Caco-2 (cell line): ENCODE data around the gene NTN4. TPM values are rescaled to one million over a fixed set of nuclear protein-coding genes. Genes with fewer than 3 reads are reported as not detected.
"Not testable (repeated sequence)": the region's sequence is repeated elsewhere in the genome, so short reads cannot be mapped to it uniquely, and the experiment has no call there.

ENCODE experiments used
- BruUV-seq: library from RNA; stranded (reverse); fragments of 400-500 nt; replicated peaks from 2 replicates; lab custom pipeline; 2021; lab: Mats Ljungman, UMichigan
- CTCF ChIA-PET: fragments of 300-600 bp; sonication (Branson Sonifier 250); formaldehyde crosslinking; loops from one replicate; lab custom pipeline; 2022; ENCODE audit warnings: antibody characterized with exemption; lab: Charles Lee
- POLR2A ChIA-PET: fragments of 300-600 bp; sonication (Branson Sonifier 250); formaldehyde crosslinking; loops from one replicate; lab custom pipeline; 2022; ENCODE audit warnings: antibody characterized with exemption; lab: Charles Lee
- DNase-seq, 2 experiments: peaks; one replicate each; pipeline versions ENCODE4 v3.0.0 to v3.0.0-alpha.2; 2020 to 2022
- H3K27me3 ChIP-seq: replicated peaks from 2 replicates; pipeline ENCODE4 v1.6.0; 2011; ENCODE audit warnings: low read length; ENCODE audit not compliant: control insufficient read depth, insufficient read depth
- H3K36me3 ChIP-seq: 2 replicates; pipeline ENCODE4 v1.5.1; 2011; ENCODE audit warnings: low read length; ENCODE audit not compliant: control insufficient read depth, insufficient read depth
- H3K4me1 ChIP-seq: fragments of 250-450 bp; sonication (Bioruptor Pico); 2 replicates; pipeline ENCODE4 v1.5.1; 2020; ENCODE audit warnings: mild to moderate bottlenecking
- H3K4me3 ChIP-seq: 2 replicates; pipeline ENCODE4 v1.5.1; 2011; ENCODE audit warnings: low read depth, mild to moderate bottlenecking, control low read depth, low read length
- H3K9me3 ChIP-seq: fragments of 250-450 bp; sonication (Bioruptor Pico); 2 replicates; pipeline ENCODE4 v1.5.1; 2020; ENCODE audit warnings: mild to moderate bottlenecking, moderate library complexity
- H3K27ac Mint-ChIP-seq: one replicate; pipeline ENCODE4 v1.8.0; 2022; ENCODE audit warnings: mixed read lengths; ENCODE audit not compliant: unreplicated experiment
- H3K27me3 Mint-ChIP-seq: one replicate; pipeline ENCODE4 v1.8.0; 2022; ENCODE audit warnings: mixed read lengths; ENCODE audit not compliant: insufficient read depth, unreplicated experiment
- H3K36me3 Mint-ChIP-seq: one replicate; pipeline ENCODE4 v1.8.0; 2022; ENCODE audit warnings: mild to moderate bottlenecking, mixed read lengths; ENCODE audit not compliant: insufficient read depth, unreplicated experiment
- H3K4me1 Mint-ChIP-seq: one replicate; pipeline ENCODE4 v1.8.0; 2022; ENCODE audit warnings: low read depth, mixed read lengths; ENCODE audit not compliant: unreplicated experiment
- H3K4me3 Mint-ChIP-seq: one replicate; pipeline ENCODE4 v1.8.0; 2022; ENCODE audit warnings: mild to moderate bottlenecking, moderate library complexity, mixed read lengths; ENCODE audit not compliant: unreplicated experiment
- H3K9me3 Mint-ChIP-seq: one replicate; pipeline ENCODE4 v1.8.0; 2022; ENCODE audit warnings: mixed read lengths; ENCODE audit not compliant: unreplicated experiment
- intact Hi-C: fragments of 100-400 bp; cut with micrococcal nuclease; formaldehyde crosslinking; loops from one replicate; pipeline ENCODE4 v1.10.0; 2022; ENCODE audit not compliant: unreplicated experiment
- total RNA-seq: library from RNA; stranded (reverse); gene quantifications from 2 replicates; pipeline ENCODE4 v1.2.3, GENCODE V29; 2022
- TF ChIP-seq, protein P1 (sequence below), 2 experiments: fragments of 200-600 bp in 1 of 2; IDR thresholded peaks; 1 replicate in 1 of 2; 2 replicates in 1 of 2; pipeline versions ENCODE4 v1.5.1 to v1.8.0; 2011 to 2022; ENCODE audit warnings: antibody characterized with exemption in 1 of 2, control low read depth in 1 of 2, inconsistent platforms in 1 of 2, low read depth in 1 of 2, low read length in 1 of 2, mild to moderate bottlenecking in 1 of 2, moderate library complexity in 1 of 2; ENCODE audit not compliant: insufficient read depth in 1 of 2, severe bottlenecking in 1 of 2, unreplicated experiment in 1 of 2

NTN4 gene
- total RNA-seq, 1 experiment from 2014 or later, result 54.1 TPM

GRCh38 chr12:95784286-95784685, 6.3 kb downstream of the NTN4 start:
- H3K36me3 ChIP-seq, result no peaks in the 10 kb centered on the region; the same call in 1 of the 2 replicates
- CTCF ChIA-PET, result no interaction called here
- H3K4me1 Mint-ChIP-seq, result no peaks in the 10 kb centered on the region

GRCh38 chr12:95775466-95775865, 15.1 kb downstream of the NTN4 start:
- Mint-ChIP-seq H3K36me3 (peaks cover 85% of the 10 kb centered on the region), H3K4me1 (peaks cover 25% of the 10 kb centered on the region), H3K9me3 (peaks cover 23% of the 10 kb centered on the region)
- CTCF ChIA-PET, H3K4me3 ChIP-seq, H3K27me3 ChIP-seq, H3K27me3 Mint-ChIP-seq, DNase-seq, intact Hi-C loops, H3K4me3 Mint-ChIP-seq, H3K36me3 ChIP-seq, BruUV-seq, H3K27ac Mint-ChIP-seq, POLR2A ChIA-PET: not testable (repeated sequence)
- Histone ChIP-seq H3K9me3 (peaks cover 14% of the 10 kb centered on the region), H3K4me1 (peaks cover 29% of the 10 kb centered on the region)

More at GRCh38 chr12:95784286-95784685, 6.3 kb downstream of the NTN4 start:
- no TSS peak for BruUV-seq
- intact Hi-C loops, result no loop called here
- Histone ChIP-seq H3K4me3 (no peak overlapping the region), H3K4me1 (peaks cover 33% of the 10 kb centered on the region), H3K27me3 (no peaks in the 10 kb centered on the region), H3K9me3 (no peaks in the 10 kb centered on the region)
- no peak for DNase-seq
- no peaks in the 10 kb centered on the region for H3K27me3 Mint-ChIP-seq
- H3K36me3 Mint-ChIP-seq, result peaks cover 58% of the 10 kb centered on the region
- no peak overlapping the region for H3K27ac Mint-ChIP-seq
- POLR2A ChIA-PET, result no interaction called here
- H3K9me3 Mint-ChIP-seq, result peaks cover 8% of the 10 kb centered on the region
- TF ChIP-seq, protein P1, sequence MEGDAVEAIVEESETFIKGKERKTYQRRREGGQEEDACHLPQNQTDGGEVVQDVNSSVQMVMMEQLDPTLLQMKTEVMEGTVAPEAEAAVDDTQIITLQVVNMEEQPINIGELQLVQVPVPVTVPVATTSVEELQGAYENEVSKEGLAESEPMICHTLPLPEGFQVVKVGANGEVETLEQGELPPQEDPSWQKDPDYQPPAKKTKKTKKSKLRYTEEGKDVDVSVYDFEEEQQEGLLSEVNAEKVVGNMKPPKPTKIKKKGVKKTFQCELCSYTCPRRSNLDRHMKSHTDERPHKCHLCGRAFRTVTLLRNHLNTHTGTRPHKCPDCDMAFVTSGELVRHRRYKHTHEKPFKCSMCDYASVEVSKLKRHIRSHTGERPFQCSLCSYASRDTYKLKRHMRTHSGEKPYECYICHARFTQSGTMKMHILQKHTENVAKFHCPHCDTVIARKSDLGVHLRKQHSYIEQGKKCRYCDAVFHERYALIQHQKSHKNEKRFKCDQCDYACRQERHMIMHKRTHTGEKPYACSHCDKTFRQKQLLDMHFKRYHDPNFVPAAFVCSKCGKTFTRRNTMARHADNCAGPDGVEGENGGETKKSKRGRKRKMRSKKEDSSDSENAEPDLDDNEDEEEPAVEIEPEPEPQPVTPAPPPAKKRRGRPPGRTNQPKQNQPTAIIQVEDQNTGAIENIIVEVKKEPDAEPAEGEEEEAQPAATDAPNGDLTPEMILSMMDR (IDR thresholded peaks at IDR 0.05; ENCODE audit: insufficient read depth in 1 of 2, low read depth in 1 of 2, low read length in 1 of 2, severe bottlenecking in 1 of 2, unreplicated experiment in 1 of 2), result no peak
- no peak overlapping the region for H3K4me3 Mint-ChIP-seq

GRCh38 chr12:95774311-95775045, 16.1 kb downstream of the NTN4 start:
- Histone ChIP-seq H3K36me3 (peaks cover 4% of the 10 kb centered on the region; the same call in 1 of the 2 replicates), H3K9me3 (peaks cover 14% of the 10 kb centered on the region), H3K4me3 (no peak overlapping the region), H3K4me1 (peaks cover 29% of the 10 kb centered on the region), H3K27me3 (no peaks in the 10 kb centered on the region)
- no peak overlapping the region for H3K27ac Mint-ChIP-seq
- no peak overlapping the region for H3K4me3 Mint-ChIP-seq
- ChIA-PET POLR2A (no interaction called here), CTCF (no interaction called here)
- intact Hi-C loops, result loop anchor here (1.0 kb wide), 1 partner anchor 8 kb away; no protein-coding TSS in a partner anchor
- H3K4me1 Mint-ChIP-seq, result peaks cover 25% of the 10 kb centered on the region
- H3K9me3 Mint-ChIP-seq, result peaks cover 23% of the 10 kb centered on the region
- peaks cover 90% of the 10 kb centered on the region for H3K36me3 Mint-ChIP-seq
- H3K27me3 Mint-ChIP-seq, result no peaks in the 10 kb centered on the region
- TF ChIP-seq, protein P1 (IDR thresholded peaks at IDR 0.05; ENCODE audit: insufficient read depth in 1 of 2, low read depth in 1 of 2, low read length in 1 of 2, severe bottlenecking in 1 of 2, unreplicated experiment in 1 of 2), result no peak
- peak in 1 of 2 experiments; percentile 16 for DNase-seq
- no TSS peak for BruUV-seq
